ENCODE measurements around the gene TXNRD2.

TXNRD2 gene

DNA sequence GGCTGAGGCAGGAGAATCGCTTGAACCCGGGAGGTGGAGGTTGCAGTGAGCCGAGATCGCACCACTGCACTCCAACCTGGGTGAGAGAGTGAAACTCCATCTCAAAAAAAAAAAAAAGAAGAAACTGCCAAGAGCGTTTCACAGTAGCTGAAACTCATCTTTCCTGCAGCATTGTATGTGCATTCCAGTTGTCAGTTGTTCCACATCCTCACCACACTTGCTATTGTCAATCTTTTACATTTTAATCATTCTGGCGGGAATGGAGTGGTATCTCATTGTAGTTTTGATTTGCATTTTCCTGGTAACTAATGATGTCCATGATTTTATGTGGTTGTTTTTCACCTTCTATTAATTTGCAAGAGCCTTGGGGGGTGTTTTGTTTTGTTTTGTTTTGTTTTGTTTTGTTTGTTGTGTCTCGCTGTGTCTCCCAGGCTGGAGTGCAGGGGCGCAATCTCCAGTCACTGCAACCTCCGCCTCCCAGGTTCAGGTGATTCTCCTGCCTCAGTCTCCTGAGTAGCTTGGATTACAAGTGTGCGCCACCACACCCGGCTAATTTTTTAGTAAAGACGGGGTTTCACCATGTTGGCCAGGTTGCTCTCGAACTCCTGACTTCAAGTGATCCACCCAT is 78.9 kb downstream of the TXNRD2 start:
- Histone ChIP-seq H3K36me3 (ENCODE audit: control insufficient read depth, insufficient read depth, low read length, severe bottlenecking) (no peaks in the 10 kb centered on the region), H3K4me1 (ENCODE audit: control insufficient read depth, insufficient read depth, low read length) (no peaks in the 10 kb centered on the region), H3K9ac (ENCODE audit: low read length) (no peak overlapping the region), H3K4me3 (ENCODE audit: low read length) (no peak overlapping the region), H3K27me3 (replicated peaks; ENCODE audit: control insufficient read depth, insufficient read depth, low read length) (no peaks in the 10 kb centered on the region), H3K9me3 (ENCODE audit: control insufficient read depth, low read length) (no peaks in the 10 kb centered on the region)
- DNase-seq (ENCODE audit: low read depth) = no peak

DNA sequence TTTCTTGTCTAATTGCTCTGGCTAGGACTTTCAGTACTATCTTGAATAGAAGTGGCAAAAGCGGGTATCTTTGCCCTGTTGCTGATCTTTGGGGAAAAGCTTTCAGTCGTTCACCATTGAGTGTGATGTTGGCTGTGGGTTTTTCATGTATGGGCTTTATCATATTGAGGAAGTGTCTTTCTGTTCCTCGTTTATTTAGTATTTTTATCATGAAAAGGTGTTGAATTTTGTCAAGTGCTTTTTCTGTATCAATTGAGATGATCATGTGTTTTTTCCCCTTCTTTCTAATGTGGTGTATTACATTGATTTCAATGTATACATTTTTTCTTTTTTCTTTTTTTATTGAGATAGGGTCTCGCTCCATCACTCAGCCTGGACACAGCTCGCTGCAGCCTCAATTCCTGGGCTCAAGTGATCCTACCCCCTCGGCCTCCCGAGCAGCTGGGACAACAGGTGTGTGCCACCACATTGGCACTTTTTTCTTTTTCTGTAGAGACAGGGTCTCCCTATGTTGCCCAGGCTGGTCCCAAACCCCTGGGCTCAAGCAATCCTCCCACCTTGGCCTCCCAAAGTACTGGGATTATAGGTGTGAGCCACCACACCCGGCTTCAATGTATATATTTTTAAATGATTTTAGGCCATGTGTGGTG is 81.6 kb downstream of the TXNRD2 start:
- no peaks in the 10 kb centered on the region for H3K36me3 ChIP-seq (ENCODE audit: control insufficient read depth, insufficient read depth, low read length, severe bottlenecking)
- peaks cover 11% of the 10 kb centered on the region for H3K4me1 ChIP-seq (ENCODE audit: control insufficient read depth, insufficient read depth, low read length)
- no peak overlapping the region for H3K4me3 ChIP-seq (ENCODE audit: low read length)
- no peaks in the 10 kb centered on the region for H3K27me3 ChIP-seq (replicated peaks; ENCODE audit: control insufficient read depth, insufficient read depth, low read length)
- H3K9me3 ChIP-seq (ENCODE audit: control insufficient read depth, low read length) = no peaks in the 10 kb centered on the region
- no peak overlapping the region for H3K9ac ChIP-seq (ENCODE audit: low read length)
- DNase-seq (ENCODE audit: low read depth) = no peak

DNA sequence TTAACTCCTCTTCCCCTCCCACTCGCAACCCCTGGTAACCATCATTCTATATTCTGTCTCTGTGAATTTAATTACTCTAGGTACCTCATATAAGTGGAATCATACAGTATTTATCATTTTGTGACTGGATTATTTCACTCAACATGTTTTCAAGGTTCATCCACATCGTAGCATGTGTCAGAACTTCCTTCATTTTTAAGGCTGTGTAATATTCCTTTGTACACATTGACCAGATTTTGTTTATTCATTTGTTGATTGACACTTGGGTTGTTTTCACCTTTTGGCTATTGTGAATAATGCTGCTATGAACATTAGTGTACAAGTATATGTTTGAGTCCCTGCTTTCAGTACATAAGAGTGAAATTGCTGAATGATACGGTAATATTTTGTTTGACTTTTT is 84.2 kb downstream of the TXNRD2 start:
- DNase-seq (ENCODE audit: low read depth) = no peak
- H3K4me1 ChIP-seq (ENCODE audit: control insufficient read depth, insufficient read depth, low read length) = peaks cover 23% of the 10 kb centered on the region
- no peaks in the 10 kb centered on the region for H3K9me3 ChIP-seq (ENCODE audit: control insufficient read depth, low read length)
- no peak overlapping the region for H3K9ac ChIP-seq (ENCODE audit: low read length)
- H3K36me3 ChIP-seq (ENCODE audit: control insufficient read depth, insufficient read depth, low read length, severe bottlenecking) = no peaks in the 10 kb centered on the region
- H3K27me3 ChIP-seq (replicated peaks; ENCODE audit: control insufficient read depth, insufficient read depth, low read length) = no peaks in the 10 kb centered on the region
- H3K4me3 ChIP-seq (ENCODE audit: low read length) = no peak overlapping the region

DNA sequence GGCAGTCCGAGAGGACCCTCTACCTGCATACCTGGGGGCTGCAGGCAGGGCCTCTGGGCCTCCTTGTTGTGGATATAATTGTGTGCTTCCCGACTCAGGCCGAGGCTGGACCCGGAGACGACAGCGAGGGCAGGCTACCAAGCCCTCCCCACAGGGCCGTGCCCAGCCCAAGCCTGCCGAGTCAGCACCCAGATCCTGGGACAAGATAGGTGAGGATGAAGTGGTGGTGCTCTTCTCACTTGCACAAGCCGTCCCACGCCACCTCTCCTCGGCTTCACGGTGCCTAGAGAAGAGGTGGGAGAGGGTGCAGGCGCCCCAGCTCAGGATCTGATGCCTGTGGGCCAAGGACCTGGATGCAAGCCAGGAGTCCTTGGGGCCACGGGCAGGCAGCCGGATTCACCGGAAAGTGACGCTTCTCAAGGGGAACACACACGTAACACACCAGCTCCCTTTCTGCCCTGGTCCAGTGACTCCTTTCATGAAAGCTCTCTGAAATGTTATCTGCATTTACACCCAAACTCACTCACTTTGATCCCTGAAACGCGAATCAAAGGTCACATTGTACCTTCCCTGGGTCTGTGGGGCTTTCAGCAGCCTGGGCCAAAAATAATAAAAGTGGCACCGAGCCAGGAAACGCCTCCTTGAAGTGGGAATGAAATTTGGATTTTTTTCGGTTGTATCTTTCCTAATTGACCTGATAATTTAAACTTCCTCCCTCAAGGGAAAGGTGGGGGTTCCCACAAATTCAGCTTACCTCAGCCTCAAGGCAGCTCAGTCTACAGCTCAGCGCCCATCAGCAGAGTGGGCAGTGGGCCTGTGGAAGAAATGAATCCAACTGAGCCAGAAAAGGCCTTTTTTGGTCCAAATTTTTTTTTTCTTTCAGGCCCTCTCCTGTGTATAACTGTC is 85.9 kb downstream of the TXNRD2 start:
- Histone ChIP-seq H3K27me3 (replicated peaks; ENCODE audit: control insufficient read depth, insufficient read depth, low read length) (no peaks in the 10 kb centered on the region), H3K9ac (ENCODE audit: low read length) (peak overlapping the region; percentile 97), H3K9me3 (ENCODE audit: control insufficient read depth, low read length) (no peaks in the 10 kb centered on the region), H3K4me1 (ENCODE audit: control insufficient read depth, insufficient read depth, low read length) (peaks cover 26% of the 10 kb centered on the region), H3K36me3 (ENCODE audit: control insufficient read depth, insufficient read depth, low read length, severe bottlenecking) (peaks cover 16% of the 10 kb centered on the region), H3K4me3 (ENCODE audit: low read length) (peak overlapping the region; percentile 96)
- DNase-seq (ENCODE audit: low read depth) = peak; percentile 55

DNA sequence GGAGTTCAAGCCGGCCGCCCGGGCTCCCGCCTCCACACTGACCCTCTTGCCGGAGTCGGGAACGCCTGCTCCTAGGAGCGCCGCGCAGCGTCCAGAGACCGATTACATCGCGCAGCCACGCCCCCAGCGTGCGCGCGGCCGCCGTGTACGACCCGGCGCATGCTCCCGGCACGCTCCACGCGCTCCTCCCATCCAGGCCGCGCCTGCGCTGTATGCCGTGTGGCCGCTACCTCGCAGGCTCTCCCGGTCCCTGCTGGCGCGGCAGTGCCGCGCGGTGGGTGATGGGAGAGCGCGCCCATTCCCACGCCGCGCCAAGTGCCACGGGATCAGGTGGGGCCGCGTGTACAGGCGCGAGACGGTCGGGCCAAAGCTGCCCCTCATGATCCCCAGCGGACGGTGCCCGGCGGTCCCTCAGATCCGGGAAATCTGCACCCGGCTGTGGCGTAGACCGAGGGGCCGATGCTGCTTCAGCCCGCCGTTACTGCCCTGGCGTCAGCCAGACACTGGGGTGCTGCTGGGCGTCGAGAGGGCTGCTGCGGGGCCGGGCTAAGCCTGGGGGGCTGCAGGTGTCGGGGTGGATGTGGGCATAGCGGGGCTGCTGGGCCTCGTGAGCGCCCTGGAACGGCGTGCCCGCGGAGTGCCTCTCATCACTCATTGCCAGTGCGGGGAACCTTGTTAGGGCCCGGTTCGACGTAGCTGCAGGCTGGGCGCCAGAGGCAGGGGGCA is 86.7 kb downstream of the TXNRD2 start, which contains the start of the genes GNB1L and RTL10:
Gene GNB1L, minus strand, starts transcription at position 97 of the 726 bp plus-strand sequence. CDS start 33,519 bp downstream, outside the sequence.
Gene RTL10, minus strand, starts transcription at position 97 of the 726 bp plus-strand sequence. CDS start 2,613 bp downstream, outside the sequence.
- DNase-seq (ENCODE audit: low read depth) = peak; percentile 100
- Histone ChIP-seq H3K4me1 (ENCODE audit: control insufficient read depth, insufficient read depth, low read length) (peaks cover 26% of the 10 kb centered on the region), H3K4me3 (ENCODE audit: low read length) (peak within 1 kb of the TSS; percentile 96), H3K9ac (ENCODE audit: low read length) (peak within 1 kb of the TSS; percentile 97), H3K36me3 (ENCODE audit: control insufficient read depth, insufficient read depth, low read length, severe bottlenecking) (peaks cover 23% of the 10 kb centered on the region), H3K9me3 (ENCODE audit: control insufficient read depth, low read length) (no peaks in the 10 kb centered on the region), H3K27me3 (replicated peaks; ENCODE audit: control insufficient read depth, insufficient read depth, low read length) (no peaks in the 10 kb centered on the region)

DNA sequence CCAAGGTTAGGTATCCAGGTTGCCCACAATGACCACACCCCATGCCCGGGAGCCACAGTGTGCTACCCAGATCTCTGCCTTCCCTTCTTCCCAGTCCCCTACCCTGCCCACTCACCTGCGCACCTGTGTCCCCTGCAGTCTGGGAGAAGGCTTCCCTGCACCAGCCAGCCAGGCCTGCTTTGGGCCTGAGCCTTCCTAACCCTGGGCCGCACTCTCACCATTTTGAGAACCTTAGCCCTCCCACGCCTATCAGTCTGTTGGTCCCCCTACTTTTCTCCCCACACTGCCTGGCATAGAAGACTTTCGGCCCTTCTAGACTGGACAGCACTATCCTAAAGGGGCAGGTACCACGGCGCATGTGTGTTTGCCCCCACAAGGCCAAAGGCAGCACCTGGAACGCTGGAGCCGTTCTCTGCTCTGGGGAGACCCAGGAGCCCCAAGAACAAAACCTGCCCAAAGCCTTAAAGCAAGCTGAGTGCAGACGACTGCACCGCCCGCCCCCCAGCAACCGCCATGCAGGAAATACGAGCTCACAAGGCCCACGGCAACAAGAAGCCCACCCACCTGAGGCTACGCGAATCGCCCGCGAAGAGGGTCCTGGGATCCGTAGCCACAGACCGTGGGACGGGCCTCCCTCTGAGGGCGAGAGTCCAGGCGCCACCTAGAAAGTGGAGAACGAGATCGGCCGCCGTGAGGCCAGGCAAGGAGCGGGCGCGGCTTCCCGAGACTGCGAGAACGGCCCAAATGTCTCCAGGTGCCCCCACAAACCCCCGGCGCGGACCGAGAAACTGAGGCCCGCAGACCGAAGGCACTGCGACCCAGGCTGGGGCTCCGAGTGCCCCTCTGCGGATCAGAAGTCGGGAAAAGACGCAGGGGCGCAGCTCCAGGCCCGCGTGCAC is 87.5 kb downstream of the TXNRD2 start:
- Histone ChIP-seq H3K4me1 (ENCODE audit: control insufficient read depth, insufficient read depth, low read length) (peaks cover 26% of the 10 kb centered on the region), H3K9me3 (ENCODE audit: control insufficient read depth, low read length) (no peaks in the 10 kb centered on the region), H3K9ac (ENCODE audit: low read length) (peak overlapping the region; percentile 97), H3K36me3 (ENCODE audit: control insufficient read depth, insufficient read depth, low read length, severe bottlenecking) (peaks cover 23% of the 10 kb centered on the region), H3K4me3 (ENCODE audit: low read length) (peak overlapping the region; percentile 96), H3K27me3 (replicated peaks; ENCODE audit: control insufficient read depth, insufficient read depth, low read length) (no peaks in the 10 kb centered on the region)
- no peak for DNase-seq (ENCODE audit: low read depth)

DNA sequence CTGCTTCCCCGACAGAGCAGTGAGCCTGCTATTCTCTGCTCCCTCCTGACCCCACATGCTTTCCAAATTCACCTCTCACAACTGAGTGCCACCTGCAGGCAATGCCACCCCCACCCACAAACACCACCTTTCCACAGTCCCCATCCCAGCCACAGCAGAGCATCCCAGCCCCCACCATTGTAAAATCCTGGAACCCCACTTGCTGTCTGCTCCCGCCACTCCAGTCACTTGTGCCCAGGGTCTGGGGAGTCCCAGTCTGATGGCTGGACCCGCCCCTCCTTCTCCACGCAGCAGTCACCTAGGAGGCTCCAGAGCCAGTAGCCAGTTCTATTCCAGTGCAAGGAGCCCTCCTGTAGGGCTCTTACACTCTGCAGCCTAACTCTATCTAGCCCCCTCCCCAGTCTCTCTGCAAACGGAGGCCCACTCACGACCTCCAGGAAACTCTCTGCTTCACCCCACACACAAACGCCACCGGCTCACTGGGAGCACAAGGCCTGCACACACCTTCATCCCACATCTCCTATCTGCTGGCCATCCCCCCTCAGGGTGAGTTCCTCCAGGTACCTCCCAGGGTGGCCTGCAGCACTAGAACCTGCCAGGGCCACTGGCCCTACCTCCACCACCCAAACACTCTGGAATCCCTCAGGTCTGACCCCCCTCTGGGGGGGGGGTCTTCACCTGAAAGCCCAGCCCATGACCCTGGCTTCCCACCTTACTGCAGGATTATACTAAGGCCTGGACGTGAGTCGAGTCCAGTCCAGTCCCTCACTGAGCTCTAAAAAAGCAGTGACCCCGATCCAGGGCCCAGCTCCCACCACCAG is 88.3 kb downstream of the TXNRD2 start:
- H3K4me1 ChIP-seq (ENCODE audit: control insufficient read depth, insufficient read depth, low read length) = peaks cover 31% of the 10 kb centered on the region
- DNase-seq (ENCODE audit: low read depth) = no peak
- H3K4me3 ChIP-seq (ENCODE audit: low read length) = peak overlapping the region; percentile 96
- H3K36me3 ChIP-seq (ENCODE audit: control insufficient read depth, insufficient read depth, low read length, severe bottlenecking) = peaks cover 23% of the 10 kb centered on the region
- H3K27me3 ChIP-seq (replicated peaks; ENCODE audit: control insufficient read depth, insufficient read depth, low read length) = no peaks in the 10 kb centered on the region
- H3K9ac ChIP-seq (ENCODE audit: low read length) = peak overlapping the region; percentile 97
- H3K9me3 ChIP-seq (ENCODE audit: control insufficient read depth, low read length) = no peaks in the 10 kb centered on the region

DNA sequence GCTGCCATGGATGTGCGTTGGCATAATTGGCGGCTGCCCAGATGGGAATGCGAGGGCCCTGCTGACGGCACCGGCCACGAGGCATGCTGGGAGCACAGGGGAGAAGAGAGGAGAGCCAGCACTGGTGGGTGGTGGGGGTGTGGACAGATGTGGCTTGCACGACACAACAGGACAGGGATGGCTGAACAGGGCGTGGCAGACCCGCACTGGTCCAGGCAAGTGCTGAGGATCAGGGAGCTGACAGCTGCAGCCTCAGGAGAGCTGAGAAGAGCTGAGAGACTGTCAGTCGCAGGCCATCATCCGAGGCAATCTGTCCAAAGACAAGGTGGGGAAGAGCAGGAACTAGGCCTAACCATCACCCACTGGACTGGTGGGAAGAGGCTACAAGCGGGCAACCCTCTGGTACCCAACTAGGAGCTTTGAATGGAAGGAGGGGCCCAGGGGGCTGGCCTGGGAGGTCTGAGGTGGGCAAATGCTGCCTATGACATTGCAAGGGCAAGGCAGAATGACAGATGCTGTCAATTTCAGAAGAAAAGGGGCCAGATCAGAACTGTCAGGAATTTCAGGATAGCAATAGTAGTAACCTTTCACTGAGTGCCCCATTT is 89.3 kb downstream of the TXNRD2 start:
- H3K27me3 ChIP-seq (replicated peaks; ENCODE audit: control insufficient read depth, insufficient read depth, low read length) = no peaks in the 10 kb centered on the region
- H3K9ac ChIP-seq (ENCODE audit: low read length) = peak overlapping the region; percentile 97
- H3K36me3 ChIP-seq (ENCODE audit: control insufficient read depth, insufficient read depth, low read length, severe bottlenecking) = peaks cover 23% of the 10 kb centered on the region
- peaks cover 31% of the 10 kb centered on the region for H3K4me1 ChIP-seq (ENCODE audit: control insufficient read depth, insufficient read depth, low read length)
- H3K9me3 ChIP-seq (ENCODE audit: control insufficient read depth, low read length) = no peaks in the 10 kb centered on the region
- DNase-seq (ENCODE audit: low read depth) = no peak
- peak overlapping the region; percentile 96 for H3K4me3 ChIP-seq (ENCODE audit: low read length)

DNA sequence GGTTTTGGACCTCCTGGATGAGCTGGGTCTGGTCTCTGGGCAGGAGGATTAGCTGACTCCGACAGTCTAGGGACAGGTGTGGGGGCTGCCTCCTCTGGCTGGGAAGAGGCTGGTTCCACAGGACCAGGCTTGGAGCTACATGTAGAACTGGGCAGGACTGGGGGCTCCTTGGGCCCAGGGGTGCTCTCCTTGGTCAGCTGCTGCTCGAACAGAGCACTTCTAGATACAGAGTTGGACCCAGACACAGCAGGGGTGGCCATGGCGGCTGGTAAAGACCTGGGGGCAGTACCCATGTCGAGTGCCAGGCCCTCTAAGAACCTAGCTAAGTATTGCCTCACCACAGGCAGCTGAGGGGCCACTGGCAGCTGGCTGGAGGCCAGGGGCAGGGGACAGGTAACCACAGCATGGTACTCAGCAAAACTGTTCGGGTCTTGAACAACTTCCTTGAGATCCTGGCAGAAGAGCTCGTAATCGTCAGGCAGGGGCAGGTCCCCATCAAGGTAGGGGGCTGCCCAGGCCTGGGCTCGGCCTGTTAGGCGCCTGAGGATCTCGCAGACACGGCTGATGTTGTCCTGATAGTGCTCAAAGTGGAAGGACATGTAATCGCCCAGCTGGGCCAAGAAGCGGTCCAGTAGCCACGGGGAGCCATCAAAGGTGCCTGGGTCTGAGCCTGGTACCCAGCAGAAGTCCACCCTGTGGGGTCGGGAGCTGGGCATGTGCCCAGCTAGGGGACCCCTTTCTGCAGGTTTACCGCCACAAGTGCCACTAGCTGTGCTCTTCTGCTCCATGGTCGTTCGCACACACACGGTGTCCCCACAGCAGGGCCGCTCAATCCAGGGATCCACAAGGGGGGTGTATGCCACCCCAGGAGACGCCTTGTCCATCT is 90.1 kb downstream of the TXNRD2 start:
- Histone ChIP-seq H3K4me1 (ENCODE audit: control insufficient read depth, insufficient read depth, low read length) (peaks cover 31% of the 10 kb centered on the region), H3K36me3 (ENCODE audit: control insufficient read depth, insufficient read depth, low read length, severe bottlenecking) (peaks cover 23% of the 10 kb centered on the region)

More for the DNA sequence above, 90.1 kb downstream of the TXNRD2 start:
- no peak for DNase-seq (ENCODE audit: low read depth)
- Histone ChIP-seq H3K9me3 (ENCODE audit: control insufficient read depth, low read length) (no peaks in the 10 kb centered on the region), H3K4me3 (ENCODE audit: low read length) (no peak overlapping the region), H3K27me3 (replicated peaks; ENCODE audit: control insufficient read depth, insufficient read depth, low read length) (no peaks in the 10 kb centered on the region), H3K9ac (ENCODE audit: low read length) (peak overlapping the region; percentile 97)

Data from adipocyte (in vitro differentiated cells).